CD4-positive, alpha-beta T cell (primary cell): Measurements from ENCODE around the gene CLCN1. TPM values are rescaled to one million over a fixed set of nuclear protein-coding genes. Genes with fewer than 3 reads are reported as not detected.
A peak's percentile ranks its signal among the peaks of the same experiment; 100 is the strongest.

ENCODE experiments used
- ATAC-seq: fragments of 200-7000 bp; cut with Tn5 transposase; one replicate; pipeline ENCODE4 v1.10.0; 2022; ENCODE audit warnings: mild to moderate bottlenecking; ENCODE audit not compliant: poor library complexity
- CTCF ChIA-PET: fragments of 350-600 bp; sonication (Branson Sonifier 250); formaldehyde crosslinking; loops from one replicate; lab custom pipeline; 2021; ENCODE audit warnings: antibody characterized with exemption, inconsistent platforms; lab: Charles Lee
- POLR2A ChIA-PET: fragments of 350-600 bp; sonication (Branson Sonifier 250); formaldehyde crosslinking; loops from one replicate; lab custom pipeline; 2021; ENCODE audit warnings: antibody characterized with exemption, inconsistent platforms; lab: Charles Lee
- DNase-seq, 14 experiments: peaks; one replicate each; pipeline ENCODE4 v3.0.0-alpha.2; 2013 to 2020; ENCODE audit warnings: mixed read lengths in 2 of 14
- H3K27ac ChIP-seq, 2 donors: one replicate each; pipeline versions ENCODE4 v1.5.1 to v1.7.0; 2013; ENCODE audit warnings: low read length in 2 of 2, low read depth in 1 of 2, mild to moderate bottlenecking in 1 of 2
- H3K27me3 ChIP-seq, 2 experiments: 1 replicate in 1 of 2; 2 replicates in 1 of 2; pipeline versions ENCODE4 v1.6.1 to v1.7.0; 2013; ENCODE audit warnings: low read length in 2 of 2, control low read depth in 1 of 2, mild to moderate bottlenecking in 1 of 2, moderate library complexity in 1 of 2; ENCODE audit not compliant: insufficient read depth in 2 of 2, control insufficient read depth in 1 of 2
- H3K36me3 ChIP-seq: one replicate; pipeline ENCODE4 v1.6.1; 2013; ENCODE audit warnings: low read length, control low read depth; ENCODE audit not compliant: insufficient read depth
- H3K4me1 ChIP-seq: one replicate; pipeline ENCODE4 v1.6.1; 2013; ENCODE audit warnings: low read length, control low read depth; ENCODE audit not compliant: insufficient read depth
- H3K4me3 ChIP-seq: one replicate; pipeline ENCODE4 v1.5.1; 2013; ENCODE audit warnings: mild to moderate bottlenecking, low read length, moderate library complexity
- H3K9me3 ChIP-seq, 2 experiments: 1 replicate in 1 of 2; 2 replicates in 1 of 2; pipeline versions ENCODE4 v1.6.1 to v1.7.0; 2013; ENCODE audit warnings: low read length in 2 of 2, mild to moderate bottlenecking in 2 of 2, control low read depth in 1 of 2, moderate library complexity in 1 of 2; ENCODE audit not compliant: control insufficient read depth in 1 of 2, insufficient read depth in 1 of 2
- H3K27ac Mint-ChIP-seq: one replicate; pipeline ENCODE4 v1.8.0; 2020; ENCODE audit warnings: mixed read lengths
- H3K27me3 Mint-ChIP-seq: one replicate; pipeline ENCODE4 v1.8.0; 2021; ENCODE audit warnings: mixed read lengths
- H3K36me3 Mint-ChIP-seq: one replicate; pipeline ENCODE4 v1.8.0; 2021; ENCODE audit warnings: low read depth, mixed read lengths
- H3K4me1 Mint-ChIP-seq: one replicate; pipeline ENCODE4 v1.8.0; 2021; ENCODE audit warnings: low read depth, mixed read lengths
- H3K4me3 Mint-ChIP-seq: one replicate; pipeline ENCODE4 v1.8.0; 2020; ENCODE audit warnings: mild to moderate bottlenecking, mixed read lengths
- H3K9me3 Mint-ChIP-seq: one replicate; pipeline ENCODE4 v1.8.0; 2020; ENCODE audit warnings: mixed read lengths
- CTCF ChIP-seq: fragments of 200-600 bp; IDR thresholded peaks from one replicate; pipeline ENCODE4 v1.8.0; 2022; ENCODE audit warnings: antibody characterized with exemption, mild to moderate bottlenecking
- intact Hi-C, 2 experiments: fragments of 100-400 bp; cut with DNase I in 1 of 2; cut with micrococcal nuclease in 1 of 2; formaldehyde crosslinking; loops; one replicate each; pipeline versions ENCODE4 v1.15.1 to v1.9.0; 2023 to 2025; cut with DNase I, micrococcal nuclease
- total RNA-seq, 174 experiments: library from RNA in 2 of 174; stranded (reverse) in 2 of 174; gene quantifications; one replicate each; pipeline ENCODE4 v1.2.3 and lab custom pipeline; 2021 to 2026

The CLCN1 gene
- total RNA-seq, 2 experiments from 2014 or later, result not detected

- Mint-ChIP-seq H3K36me3 (peaks cover 35% of the 10 kb centered on the region), H3K4me1 (peaks cover 16% of the 10 kb centered on the region), H3K27ac (no peak overlapping the region), H3K27me3 (no peaks in the 10 kb centered on the region), H3K9me3 (no peaks in the 10 kb centered on the region), H3K4me3 (no peak overlapping the region)
- Histone ChIP-seq H3K9me3 (no peaks in the 10 kb centered on the region), H3K36me3 (peaks cover 21% of the 10 kb centered on the region), H3K27me3 (no peaks in the 10 kb centered on the region), H3K4me3 (no peak overlapping the region), H3K4me1 (peaks cover 5% of the 10 kb centered on the region), H3K27ac (no peak overlapping the region)
- DNase-seq (no peak), ATAC-seq (no peak)
- intact Hi-C loops, result no loop called here
- no peak for TF ChIP-seq CTCF
- CTCF ChIA-PET, result interaction anchor here (0.9 to 1.0 kb wide), 2 partner anchors 8 to 32 kb away, joined by 3 read pairs; no protein-coding TSS in a partner anchor
- POLR2A ChIA-PET, result interaction anchor here (1.3 to 3.3 kb wide), 3 partner anchors 9 to 15 kb away, joined by 3 to 16 read pairs (median 5); partner anchors contain the start of genes CASP2 and GSTK1
These were observed 43.0 kb upstream of the CLCN1 start for GRCh38 chr7:143272871-143273270.

- Histone ChIP-seq H3K4me1 (peaks cover 30% of the 10 kb centered on the region), H3K36me3 (no peaks in the 10 kb centered on the region), H3K9me3 (no peaks in the 10 kb centered on the region), H3K27ac (peak overlapping the region; percentile 37 to 74), H3K4me3 (peak overlapping the region; percentile 28), H3K27me3 (no peaks in the 10 kb centered on the region)
- CTCF ChIA-PET, result interaction anchor here (0.8 to 3.2 kb wide), 8 partner anchors 10 to 101 kb away, joined by 3 to 24 read pairs (median 6); partner anchors contain the start of gene GSTK1
- Mint-ChIP-seq H3K27me3 (no peaks in the 10 kb centered on the region), H3K36me3 (no peaks in the 10 kb centered on the region), H3K9me3 (no peaks in the 10 kb centered on the region), H3K4me3 (peak overlapping the region; percentile 78), H3K27ac (peak overlapping the region; percentile 88), H3K4me1 (peaks cover 42% of the 10 kb centered on the region)
- POLR2A ChIA-PET, result interaction anchor here (0.6 to 3.8 kb wide), 14 partner anchors 9 to 471 kb away, joined by 3 to 41 read pairs (median 6); partner anchors contain the start of genes CASP2 and GSTK1
- TF ChIP-seq CTCF, result no peak
- intact Hi-C loops, result loop anchor here in 1 of 2 experiments (10.0 kb wide), 1 partner anchor 425 kb away; the partner anchor contains the start of gene EPHB6
- DNase-seq (peak in 3 of 14 experiments; percentile 56 to 78 (median 67)), ATAC-seq (peak; percentile 84)
These were observed 36.5 kb upstream of the CLCN1 start for GRCh38 chr7:143279186-143280098.

- intact Hi-C loops, result loop anchor here in 1 of 2 experiments (10.0 kb wide), 1 partner anchor 425 kb away; the partner anchor contains the start of gene EPHB6
These were observed 35.8 kb upstream of the CLCN1 start for GRCh38 chr7:143280160-143280559.

More at GRCh38 chr7:143280160-143280559, 35.8 kb upstream of the CLCN1 start:
- Mint-ChIP-seq H3K36me3 (no peaks in the 10 kb centered on the region), H3K4me3 (peak overlapping the region; percentile 78), H3K27me3 (no peaks in the 10 kb centered on the region), H3K9me3 (no peaks in the 10 kb centered on the region), H3K27ac (peak overlapping the region; percentile 88), H3K4me1 (peaks cover 43% of the 10 kb centered on the region)
- H3K27ac ChIP-seq, result peak overlapping the region; percentile 37 to 74
- H3K4me1 ChIP-seq, result peaks cover 30% of the 10 kb centered on the region
- TF ChIP-seq CTCF, result no peak
- CTCF ChIA-PET, result interaction anchor here (0.8 to 3.2 kb wide), 8 partner anchors 10 to 65 kb away, joined by 3 to 24 read pairs (median 4); partner anchors contain the start of gene GSTK1
- POLR2A ChIA-PET, result interaction anchor here (0.8 to 3.8 kb wide), 12 partner anchors 8 to 472 kb away, joined by 3 to 41 read pairs (median 6); partner anchors contain the start of genes CASP2 and GSTK1
- H3K27me3 ChIP-seq, result no peaks in the 10 kb centered on the region
- H3K4me3 ChIP-seq, result peak overlapping the region; percentile 28
- no peaks in the 10 kb centered on the region for H3K36me3 ChIP-seq
- ATAC-seq (no peak), DNase-seq (no peak)
- H3K9me3 ChIP-seq, result no peaks in the 10 kb centered on the region
